CD4-positive, alpha-beta T cell treated with Interleukin-10 for 1 hour (primary cell): ENCODE measurements around the gene SLC25A6.
A peak's percentile ranks its signal among the peaks of the same experiment; 100 is the strongest.
"Not testable (repeated sequence)": the region's sequence is repeated elsewhere in the genome, so short reads cannot be mapped to it uniquely, and the experiment has no call there.

Source experiments
- DNase-seq: peaks from one replicate; pipeline ENCODE4 v3.0.0-alpha.2; 2020

Gene SLC25A6

DNA sequence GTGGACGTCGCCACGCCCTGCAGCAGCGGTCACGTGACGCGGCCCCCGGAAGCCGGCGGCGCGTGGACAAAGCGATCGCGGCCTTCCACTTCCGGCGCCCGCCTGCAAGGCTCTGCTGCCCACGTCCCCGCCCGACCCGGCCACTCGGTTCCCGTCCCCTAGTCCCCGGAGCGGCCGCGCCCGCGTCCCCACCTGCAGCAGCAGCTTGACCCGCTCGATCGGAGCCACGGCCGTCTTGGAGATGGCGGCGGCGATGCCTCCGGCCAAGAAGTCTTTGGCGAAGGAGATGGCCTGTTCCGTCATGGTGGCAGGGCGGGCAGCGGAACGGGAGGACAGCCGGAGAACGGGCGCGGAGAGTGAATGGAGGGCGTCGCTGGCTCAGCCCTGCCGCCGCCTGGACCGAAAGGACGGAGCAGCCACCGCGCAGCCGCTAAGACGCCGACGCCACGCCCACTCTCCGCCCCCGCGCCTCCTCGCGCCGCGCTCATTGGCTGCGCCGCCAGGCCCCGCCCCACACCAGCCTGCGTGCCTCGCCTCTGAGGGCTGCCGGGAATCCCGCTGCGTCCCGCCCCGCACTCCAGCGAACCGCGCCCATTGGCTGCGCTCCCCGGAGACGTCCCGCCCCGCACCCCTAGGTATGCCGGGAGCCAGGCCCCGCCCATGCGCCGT is at the start of gene SLC25A6:
TSS of gene SLC25A6 (minus strand) at position 407 of the 669 bp plus-strand sequence. CDS start at position 303, 104 bp downstream.
- DNase-seq: peak; percentile 99

- no peak for DNase-seq
These were observed 48.6 kb upstream of the SLC25A6 start for GRCh38 chrX:1440506-1440905.

DNA sequence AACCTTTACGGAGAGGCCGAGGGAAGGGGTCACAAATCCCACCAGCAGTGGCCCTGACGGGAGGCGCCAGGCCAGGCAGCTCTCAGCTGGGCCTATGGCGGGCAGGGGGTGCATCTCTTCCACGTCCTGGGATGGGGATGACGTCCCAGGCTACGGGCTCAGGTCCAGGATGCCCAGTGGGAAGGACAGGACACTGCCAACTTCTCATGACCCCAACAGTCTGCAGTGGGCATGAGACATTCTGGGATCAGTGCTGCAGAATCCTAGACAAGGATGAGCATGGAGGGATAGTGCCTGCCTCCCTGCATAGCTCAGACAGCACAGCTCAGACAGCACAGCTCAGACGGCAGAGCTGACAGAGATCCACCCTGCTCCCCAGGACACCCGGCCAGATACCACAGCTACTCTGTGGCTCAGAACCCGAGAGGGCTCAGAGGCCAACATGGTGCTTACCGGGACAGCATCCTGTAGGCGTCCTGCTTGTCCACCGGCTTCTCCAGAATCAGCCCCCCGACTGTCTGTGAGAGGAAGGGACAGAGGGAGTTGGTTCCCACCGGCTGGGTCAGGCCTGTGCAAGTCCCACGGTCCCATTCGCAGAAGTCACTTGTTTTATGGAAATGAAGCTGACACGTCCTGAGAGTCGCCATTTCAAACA is 43.5 kb upstream of the SLC25A6 start:
- no peak for DNase-seq

DNA sequence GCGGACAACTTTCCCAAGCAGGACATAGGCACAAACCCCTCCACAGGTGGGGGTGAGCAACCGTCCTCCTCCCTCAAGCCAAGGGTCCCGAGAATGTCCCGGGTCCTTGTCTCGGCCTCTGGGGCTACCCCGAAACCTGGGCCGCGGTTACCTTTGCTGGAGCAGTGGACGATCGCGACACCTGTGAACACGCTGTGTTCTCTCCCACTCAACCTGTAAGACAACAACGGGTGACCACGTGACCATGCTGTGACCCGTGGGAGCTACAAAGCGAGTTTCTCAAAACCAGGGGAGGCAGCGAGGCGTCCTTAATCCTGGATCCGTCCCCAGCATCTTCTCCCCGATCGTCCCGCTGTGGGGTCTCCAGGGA is 42.9 kb upstream of the SLC25A6 start:
- no peak for DNase-seq

DNA sequence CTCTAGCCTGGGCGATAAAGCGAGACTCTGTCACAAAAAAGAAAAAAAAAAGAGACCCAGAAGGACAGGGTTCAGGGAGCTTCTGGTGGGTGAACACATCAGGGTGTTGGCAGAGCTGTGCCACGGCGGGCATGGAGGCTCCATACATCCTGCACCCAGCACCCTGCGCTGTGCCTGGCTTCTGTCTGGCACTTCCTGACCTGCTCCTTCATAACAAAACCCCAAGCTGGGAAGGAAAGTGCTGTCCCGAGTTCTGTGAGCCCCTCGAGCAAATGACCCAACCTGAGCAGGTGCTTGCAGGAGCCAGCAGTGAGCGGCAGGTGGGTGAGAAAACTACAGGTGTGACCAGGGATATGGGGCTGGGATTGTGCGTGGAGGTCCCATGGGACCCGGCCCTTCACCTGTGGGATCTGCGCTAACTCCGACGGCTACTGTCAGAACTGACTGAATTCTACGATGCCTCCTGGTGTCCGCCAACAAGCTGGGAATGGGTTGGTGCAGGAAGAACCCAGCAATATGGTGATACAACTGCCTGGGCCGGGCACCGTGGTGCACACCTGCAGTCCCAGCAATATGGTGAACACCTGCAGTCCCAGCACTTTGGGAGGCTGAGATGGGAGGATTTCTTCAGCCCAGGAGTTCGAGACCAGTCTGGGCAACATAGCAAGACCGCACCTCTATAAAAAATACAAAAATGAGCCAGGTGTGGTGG is 41.9 kb upstream of the SLC25A6 start:
- DNase-seq: no peak

DNA sequence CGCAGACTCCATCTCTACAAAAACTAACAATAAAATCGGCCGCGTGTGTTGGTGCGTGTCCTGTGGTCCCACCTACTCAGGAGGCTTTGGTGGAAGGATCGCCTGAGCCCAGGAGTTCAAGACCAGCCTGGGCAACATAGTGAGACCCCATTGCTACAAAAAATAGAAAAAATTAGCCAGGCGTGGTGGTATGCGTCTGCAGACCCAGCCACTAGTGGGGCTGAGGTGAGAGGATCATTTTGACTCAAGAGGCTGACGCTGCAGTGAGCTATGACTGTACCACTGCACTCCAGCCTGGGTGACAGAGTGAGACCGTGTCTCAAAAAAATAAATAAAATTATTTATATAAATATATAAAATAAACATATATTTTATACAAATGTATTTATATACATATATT is 38.5 kb upstream of the SLC25A6 start:
- DNase-seq: no peak

GRCh38 chrX:1427756-1428155 is 35.8 kb upstream of the SLC25A6 start:
- DNase-seq: no peak

GRCh38 chrX:1426321-1426720 is 34.4 kb upstream of the SLC25A6 start:
- not testable (repeated sequence) for DNase-seq

DNA sequence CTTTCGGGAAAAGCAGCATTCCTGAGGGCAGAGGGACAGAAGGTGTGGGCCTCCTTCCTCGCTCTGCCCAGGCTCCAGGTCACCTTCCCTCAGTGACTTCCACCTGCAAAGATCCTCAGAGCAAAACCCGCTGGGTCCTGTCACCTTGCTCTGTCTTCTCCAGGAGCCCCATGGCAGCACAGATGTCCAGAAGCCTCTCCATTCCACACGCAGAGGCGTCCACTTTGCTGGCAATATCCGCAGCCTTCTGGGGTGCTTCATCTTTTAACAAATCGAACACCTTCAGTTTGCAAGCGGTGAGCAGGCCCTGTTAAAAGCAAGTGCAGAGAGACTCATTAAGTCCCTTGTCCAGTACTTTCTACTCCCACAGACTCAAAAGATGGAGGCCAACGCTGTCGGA is 33.5 kb upstream of the SLC25A6 start:
- no peak for DNase-seq

DNA sequence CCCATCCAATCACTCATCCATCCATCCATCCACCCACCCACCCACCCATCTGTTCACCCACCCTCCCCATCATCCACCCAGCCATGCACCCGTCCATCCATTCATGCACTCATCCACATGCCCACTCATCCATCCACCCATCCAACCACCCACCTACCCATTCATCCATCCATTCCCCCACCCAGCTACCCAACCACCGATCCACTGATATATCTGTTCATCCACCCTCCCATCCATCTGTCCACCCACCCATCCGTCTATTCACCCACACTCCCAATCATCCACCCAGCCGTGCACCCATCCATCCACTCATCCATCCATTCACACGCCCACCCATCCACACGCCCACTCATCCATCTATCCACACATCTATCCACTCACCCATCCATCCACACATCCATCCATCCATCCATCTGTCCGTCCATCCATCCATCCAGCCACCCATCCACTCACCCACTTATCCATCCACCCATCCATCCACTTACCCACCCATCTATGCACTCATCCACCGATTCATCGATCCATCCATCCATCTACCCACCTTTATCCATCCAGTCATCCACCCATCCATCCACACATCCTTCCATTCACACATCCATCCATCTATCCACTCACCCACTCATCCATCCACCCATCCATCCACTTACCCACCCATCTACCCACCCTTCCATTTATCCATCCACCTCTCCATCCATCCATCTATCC is 32.4 kb upstream of the SLC25A6 start:
- DNase-seq: no peak

GRCh38 chrX:1423215-1423614 is 31.3 kb upstream of the SLC25A6 start:
- no peak for DNase-seq

DNA sequence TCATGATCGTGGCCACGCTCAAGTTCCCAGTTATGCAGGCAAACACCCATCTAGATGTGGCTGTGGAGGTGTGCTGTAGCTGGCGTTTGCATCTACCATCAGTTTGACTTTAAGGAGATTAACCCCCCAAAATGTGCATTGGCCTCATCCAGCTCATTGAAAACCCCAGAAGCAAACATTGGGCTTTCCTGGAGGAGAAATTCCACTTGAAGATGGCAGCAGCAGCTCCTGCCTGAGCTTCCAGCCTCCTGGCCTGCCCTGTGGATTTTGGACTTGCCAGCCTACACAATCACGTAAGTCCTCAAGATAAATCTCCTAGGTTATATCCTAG is 30.2 kb upstream of the SLC25A6 start:
- DNase-seq: no peak

GRCh38 chrX:1421433-1422134 is 29.7 kb upstream of the SLC25A6 start:
- DNase-seq: no peak

- no peak for DNase-seq
These were observed 28.5 kb upstream of the SLC25A6 start for GRCh38 chrX:1420371-1420770.

GRCh38 chrX:1419545-1420355 is 27.8 kb upstream of the SLC25A6 start:
- DNase-seq: no peak

DNA sequence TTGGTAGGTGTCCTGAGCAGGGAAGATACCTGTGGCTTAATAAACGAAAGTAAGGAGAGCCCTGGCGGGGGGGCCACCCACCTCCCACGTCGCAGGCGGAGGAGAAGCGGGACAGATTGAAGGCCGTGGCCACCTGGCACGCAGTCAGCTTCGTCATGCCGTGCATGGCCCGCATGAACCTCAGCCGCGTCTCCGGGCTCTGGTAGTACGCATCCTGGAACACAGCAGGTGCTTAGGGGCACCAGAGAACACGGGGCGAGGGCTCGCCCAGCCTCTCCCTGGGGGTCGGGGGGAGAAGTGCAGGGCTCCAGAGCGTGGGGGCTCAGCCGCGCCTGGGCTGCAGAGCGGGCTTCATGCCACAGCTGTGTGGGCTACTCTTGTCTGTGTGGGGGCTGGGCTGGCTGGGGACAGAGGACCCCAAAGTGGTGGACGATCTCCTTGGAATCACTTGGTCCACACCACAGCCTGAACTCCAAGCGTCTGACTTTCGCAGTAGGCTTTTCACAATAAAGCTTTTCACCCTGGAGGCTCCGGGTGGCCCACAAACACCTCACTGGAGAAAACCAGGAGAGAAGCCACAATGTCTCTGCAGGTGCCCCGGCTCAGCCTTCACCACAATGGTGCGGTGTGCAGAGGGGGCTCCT is 27.1 kb upstream of the SLC25A6 start:
- no peak for DNase-seq

DNA sequence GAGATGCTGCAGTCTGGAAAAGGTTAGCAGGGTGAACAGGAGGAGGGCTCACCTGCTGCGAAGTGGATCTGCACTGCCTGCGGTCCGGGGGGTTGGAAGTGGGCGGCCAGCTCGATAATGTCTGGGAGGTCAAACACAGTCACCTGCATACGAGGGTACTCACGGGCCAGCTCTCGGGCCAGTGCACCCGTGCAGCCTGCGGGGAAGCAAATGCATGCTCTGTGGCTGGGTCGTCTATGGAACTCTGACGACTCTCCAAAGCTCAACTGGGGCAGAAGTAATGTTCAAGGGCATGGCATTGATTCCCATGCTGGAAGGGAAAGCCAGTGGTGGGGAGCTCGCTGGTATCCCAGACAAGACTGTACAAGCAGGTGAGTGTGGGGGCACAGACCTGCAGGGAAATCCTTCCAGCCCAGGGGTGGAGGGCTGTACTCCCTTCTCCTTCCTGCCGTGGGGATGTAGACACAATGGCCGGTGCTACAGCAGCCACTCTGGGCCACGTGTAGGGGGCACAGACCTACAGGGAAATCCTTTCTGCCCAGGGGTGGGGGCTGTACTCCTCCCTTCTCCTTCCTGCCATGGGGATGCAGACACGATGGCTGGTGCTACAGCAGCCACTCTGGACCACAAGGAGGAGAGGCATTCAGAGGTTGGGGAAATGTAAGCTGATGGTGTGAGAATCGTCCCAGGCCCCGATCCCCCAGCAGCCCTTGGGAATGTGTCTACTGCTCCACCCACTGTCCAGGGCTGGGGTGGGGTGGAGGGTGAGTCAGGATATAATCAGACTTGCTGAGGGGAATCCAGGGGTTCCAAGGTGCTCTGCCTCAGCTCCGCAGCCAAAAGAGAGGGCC is 26.2 kb upstream of the SLC25A6 start:
- no peak for DNase-seq

DNA sequence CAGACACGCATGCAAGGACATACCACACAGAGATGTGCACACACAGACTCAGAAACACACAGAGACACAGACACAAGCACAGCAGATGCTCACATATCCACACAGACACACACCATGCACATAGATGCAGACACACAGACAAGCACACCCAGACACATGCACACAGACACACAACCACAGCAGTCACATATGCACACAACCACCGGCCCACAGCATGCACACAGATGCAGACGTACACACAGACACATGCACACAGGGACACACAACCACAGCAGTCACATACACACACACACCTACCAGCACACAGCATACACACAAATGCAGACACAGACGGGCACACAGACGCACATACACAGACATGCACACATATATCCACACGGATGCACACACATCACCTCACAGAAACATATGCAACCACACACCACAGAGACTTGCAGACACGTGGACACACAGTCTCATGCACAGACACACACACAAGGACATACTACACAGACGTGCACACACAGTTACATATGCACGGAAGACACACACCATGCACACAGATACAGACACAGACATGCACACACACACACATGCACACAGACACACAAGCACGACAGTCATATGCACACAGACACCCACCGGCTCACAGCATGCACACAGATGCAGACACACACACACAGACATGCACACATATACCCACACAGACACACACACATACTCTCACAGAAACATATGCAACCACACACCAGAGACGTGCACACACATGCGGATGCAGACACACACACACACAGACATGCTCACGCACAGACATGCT is 25.2 kb upstream of the SLC25A6 start:
- no peak for DNase-seq

- no peak for DNase-seq
These were observed 24.4 kb upstream of the SLC25A6 start for GRCh38 chrX:1416327-1416784.
